ENCODE measurements around the gene LLPH.

LLPH gene

GRCh38 chr12:66141299-66141698 lies 10.7 kb upstream of the LLPH start:
- Histone ChIP-seq H3K36me3 (ENCODE audit: control insufficient read depth, insufficient read depth, low read length) (peaks cover 20% of the 10 kb centered on the region), H3K9me3 (ENCODE audit: control insufficient read depth, insufficient read depth, low read length) (peaks cover 31% of the 10 kb centered on the region)

GRCh38 chr12:66140731-66141130 lies 10.2 kb upstream of the LLPH start:
- H3K27me3 ChIP-seq (ENCODE audit: control insufficient read depth, insufficient read depth, low read length), result no peaks in the 10 kb centered on the region
- H3K27ac ChIP-seq (ENCODE audit: low read depth, low read length), result no peak overlapping the region
- peaks cover 33% of the 10 kb centered on the region for H3K9me3 ChIP-seq (ENCODE audit: control insufficient read depth, insufficient read depth, low read length)
- no peak overlapping the region for H3K4me3 ChIP-seq (ENCODE audit: low read depth, low read length)
- peaks cover 9% of the 10 kb centered on the region; the same call in 1 of the 2 replicates for H3K4me1 ChIP-seq (ENCODE audit: control insufficient read depth, insufficient read depth, low read length)
- H3K36me3 ChIP-seq (ENCODE audit: control insufficient read depth, insufficient read depth, low read length), result peaks cover 20% of the 10 kb centered on the region
- H3K9ac ChIP-seq (ENCODE audit: low read depth, low read length), result no peak overlapping the region

More at GRCh38 chr12:66141299-66141698, 10.7 kb upstream of the LLPH start:
- Histone ChIP-seq H3K4me1 (ENCODE audit: control insufficient read depth, insufficient read depth, low read length) (peaks cover 9% of the 10 kb centered on the region; the same call in 1 of the 2 replicates), H3K27me3 (ENCODE audit: control insufficient read depth, insufficient read depth, low read length) (no peaks in the 10 kb centered on the region), H3K4me3 (ENCODE audit: low read depth, low read length) (no peak overlapping the region), H3K27ac (ENCODE audit: low read depth, low read length) (no peak overlapping the region), H3K9ac (ENCODE audit: low read depth, low read length) (no peak overlapping the region)

GRCh38 chr12:66139328-66139727 lies 8.8 kb upstream of the LLPH start:
- no peak overlapping the region for H3K27ac ChIP-seq (ENCODE audit: low read depth, low read length)
- H3K4me3 ChIP-seq (ENCODE audit: low read depth, low read length), result no peak overlapping the region
- H3K27me3 ChIP-seq (ENCODE audit: control insufficient read depth, insufficient read depth, low read length), result no peaks in the 10 kb centered on the region
- H3K4me1 ChIP-seq (ENCODE audit: control insufficient read depth, insufficient read depth, low read length), result no peaks in the 10 kb centered on the region
- H3K9me3 ChIP-seq (ENCODE audit: control insufficient read depth, insufficient read depth, low read length), result peaks cover 33% of the 10 kb centered on the region
- peaks cover 20% of the 10 kb centered on the region for H3K36me3 ChIP-seq (ENCODE audit: control insufficient read depth, insufficient read depth, low read length)
- H3K9ac ChIP-seq (ENCODE audit: low read depth, low read length), result no peak overlapping the region

- Histone ChIP-seq H3K4me3 (ENCODE audit: low read depth, low read length) (no peak overlapping the region), H3K9me3 (ENCODE audit: control insufficient read depth, insufficient read depth, low read length) (peaks cover 36% of the 10 kb centered on the region), H3K9ac (ENCODE audit: low read depth, low read length) (no peak overlapping the region), H3K36me3 (ENCODE audit: control insufficient read depth, insufficient read depth, low read length) (peaks cover 23% of the 10 kb centered on the region), H3K4me1 (ENCODE audit: control insufficient read depth, insufficient read depth, low read length) (no peaks in the 10 kb centered on the region), H3K27ac (ENCODE audit: low read depth, low read length) (no peak overlapping the region), H3K27me3 (ENCODE audit: control insufficient read depth, insufficient read depth, low read length) (no peaks in the 10 kb centered on the region)
These were observed 7.4 kb upstream of the LLPH start for GRCh38 chr12:66137937-66138336.

- peaks cover 10% of the 10 kb centered on the region; the same call in 1 of the 2 replicates for H3K4me1 ChIP-seq (ENCODE audit: control insufficient read depth, insufficient read depth, low read length)
- H3K27ac ChIP-seq (ENCODE audit: low read depth, low read length), result peak overlapping the region; percentile 69
- H3K27me3 ChIP-seq (ENCODE audit: control insufficient read depth, insufficient read depth, low read length), result no peaks in the 10 kb centered on the region
- peaks cover 26% of the 10 kb centered on the region for H3K36me3 ChIP-seq (ENCODE audit: control insufficient read depth, insufficient read depth, low read length)
- H3K4me3 ChIP-seq (ENCODE audit: low read depth, low read length), result peak overlapping the region; percentile 79; the same call in 1 of the 2 replicates
- no peak overlapping the region for H3K9ac ChIP-seq (ENCODE audit: low read depth, low read length)
- H3K9me3 ChIP-seq (ENCODE audit: control insufficient read depth, insufficient read depth, low read length), result peaks cover 11% of the 10 kb centered on the region
These were observed 1.9 kb upstream of the LLPH start for GRCh38 chr12:66132408-66132807.

GRCh38 chr12:66131067-66131688 lies 628 bp upstream of the LLPH start:
- Histone ChIP-seq H3K27me3 (ENCODE audit: control insufficient read depth, insufficient read depth, low read length) (no peaks in the 10 kb centered on the region), H3K27ac (ENCODE audit: low read depth, low read length) (peak overlapping the region; percentile 89), H3K9me3 (ENCODE audit: control insufficient read depth, insufficient read depth, low read length) (peaks cover 4% of the 10 kb centered on the region; the same call in 1 of the 2 replicates), H3K4me1 (ENCODE audit: control insufficient read depth, insufficient read depth, low read length) (peaks cover 10% of the 10 kb centered on the region; the same call in 1 of the 2 replicates), H3K36me3 (ENCODE audit: control insufficient read depth, insufficient read depth, low read length) (peaks cover 30% of the 10 kb centered on the region), H3K4me3 (ENCODE audit: low read depth, low read length) (peak overlapping the region; percentile 79), H3K9ac (ENCODE audit: low read depth, low read length) (peak overlapping the region; percentile 87)

- Histone ChIP-seq H3K9ac (ENCODE audit: low read depth, low read length) (peak overlapping the region; percentile 87), H3K36me3 (ENCODE audit: control insufficient read depth, insufficient read depth, low read length) (peaks cover 40% of the 10 kb centered on the region), H3K9me3 (ENCODE audit: control insufficient read depth, insufficient read depth, low read length) (peaks cover 2% of the 10 kb centered on the region; the same call in 1 of the 2 replicates), H3K27me3 (ENCODE audit: control insufficient read depth, insufficient read depth, low read length) (no peaks in the 10 kb centered on the region), H3K27ac (ENCODE audit: low read depth, low read length) (peak overlapping the region; percentile 89), H3K4me3 (ENCODE audit: low read depth, low read length) (peak overlapping the region; percentile 79), H3K4me1 (ENCODE audit: control insufficient read depth, insufficient read depth, low read length) (peaks cover 10% of the 10 kb centered on the region; the same call in 1 of the 2 replicates)
These were observed 650 bp downstream of the LLPH start for GRCh38 chr12:66129934-66130266.

GRCh38 chr12:66127650-66128049 lies 2.9 kb downstream of the LLPH start:
- Histone ChIP-seq H3K36me3 (ENCODE audit: control insufficient read depth, insufficient read depth, low read length) (peaks cover 56% of the 10 kb centered on the region), H3K4me3 (ENCODE audit: low read depth, low read length) (no peak overlapping the region), H3K9ac (ENCODE audit: low read depth, low read length) (no peak overlapping the region), H3K4me1 (ENCODE audit: control insufficient read depth, insufficient read depth, low read length) (peaks cover 10% of the 10 kb centered on the region; the same call in 1 of the 2 replicates), H3K27me3 (ENCODE audit: control insufficient read depth, insufficient read depth, low read length) (no peaks in the 10 kb centered on the region), H3K9me3 (ENCODE audit: control insufficient read depth, insufficient read depth, low read length) (no peaks in the 10 kb centered on the region), H3K27ac (ENCODE audit: low read depth, low read length) (no peak overlapping the region)

GRCh38 chr12:66120477-66120876 lies 10.1 kb downstream of the LLPH start:
- Histone ChIP-seq H3K9me3 (ENCODE audit: control insufficient read depth, insufficient read depth, low read length) (no peaks in the 10 kb centered on the region), H3K4me3 (ENCODE audit: low read depth, low read length) (no peak overlapping the region), H3K36me3 (ENCODE audit: control insufficient read depth, insufficient read depth, low read length) (peaks cover 37% of the 10 kb centered on the region), H3K4me1 (ENCODE audit: control insufficient read depth, insufficient read depth, low read length) (no peaks in the 10 kb centered on the region), H3K9ac (ENCODE audit: low read depth, low read length) (no peak overlapping the region), H3K27ac (ENCODE audit: low read depth, low read length) (no peak overlapping the region), H3K27me3 (ENCODE audit: control insufficient read depth, insufficient read depth, low read length) (no peaks in the 10 kb centered on the region)

- Histone ChIP-seq H3K4me1 (ENCODE audit: control insufficient read depth, insufficient read depth, low read length) (no peaks in the 10 kb centered on the region), H3K27ac (ENCODE audit: low read depth, low read length) (no peak overlapping the region), H3K4me3 (ENCODE audit: low read depth, low read length) (no peak overlapping the region), H3K36me3 (ENCODE audit: control insufficient read depth, insufficient read depth, low read length) (peaks cover 31% of the 10 kb centered on the region), H3K9ac (ENCODE audit: low read depth, low read length) (no peak overlapping the region), H3K27me3 (ENCODE audit: control insufficient read depth, insufficient read depth, low read length) (no peaks in the 10 kb centered on the region), H3K9me3 (ENCODE audit: control insufficient read depth, insufficient read depth, low read length) (no peaks in the 10 kb centered on the region)
These were observed 10.7 kb downstream of the LLPH start for GRCh38 chr12:66119870-66120241.

GRCh38 chr12:66119229-66119869 lies 11.2 kb downstream of the LLPH start:
- no peak overlapping the region for H3K9ac ChIP-seq (ENCODE audit: low read depth, low read length)
- H3K4me1 ChIP-seq (ENCODE audit: control insufficient read depth, insufficient read depth, low read length), result no peaks in the 10 kb centered on the region
- H3K27ac ChIP-seq (ENCODE audit: low read depth, low read length), result no peak overlapping the region
- no peak overlapping the region for H3K4me3 ChIP-seq (ENCODE audit: low read depth, low read length)
- H3K27me3 ChIP-seq (ENCODE audit: control insufficient read depth, insufficient read depth, low read length), result no peaks in the 10 kb centered on the region
- no peaks in the 10 kb centered on the region for H3K9me3 ChIP-seq (ENCODE audit: control insufficient read depth, insufficient read depth, low read length)
- H3K36me3 ChIP-seq (ENCODE audit: control insufficient read depth, insufficient read depth, low read length), result peaks cover 26% of the 10 kb centered on the region

Data from HUES48 (cell line).